SK-N-SH (cell line): ENCODE results near the gene AKT3. TPM values are rescaled to one million over a fixed set of nuclear protein-coding genes. Genes with fewer than 3 reads are reported as not detected.

Experiments used
- CTCF ChIA-PET: fragments of 300-600, 350-600 bp; formaldehyde crosslinking; extraction: SDS; loops from one replicate; lab custom pipeline; 2021; lab: Yijun Ruan, JAX
- POLR2A ChIA-PET: fragments of 350-600 bp; sonication (Branson Sonifier 250); formaldehyde crosslinking; extraction: SDS; loops from one replicate; lab custom pipeline; 2020; ENCODE audit warnings: antibody characterized with exemption, inconsistent platforms; lab: Yijun Ruan, JAX
- DNase-seq: peaks from one replicate; pipeline ENCODE4 v3.0.0; 2012
- H2AFZ ChIP-seq: fragments of 200-600 bp; sonication (generic); 2 replicates; pipeline ENCODE4 v1.8.1; 2016; ENCODE audit warnings: antibody characterized with exemption, mild to moderate bottlenecking, low read depth
- H3F3A ChIP-seq: fragments of 200-600 bp; sonication (generic); replicated peaks from 2 replicates; pipeline ENCODE3; 2016; ENCODE audit warnings: antibody characterized with exemption, mild to moderate bottlenecking; ENCODE audit not compliant: insufficient read depth
- H3K27ac ChIP-seq, 2 experiments: fragments of 200-500 bp in 1 of 2; fragments of 200-600 bp in 1 of 2; sonication (Bioruptor generic) in 1 of 2; sonication (generic), shearing (Covaris generic) in 1 of 2; 2 replicates each; pipeline versions ENCODE4 v1.5.1 to v1.6.1; 2014 to 2016; ENCODE audit warnings: low read depth in 2 of 2, inconsistent platforms in 1 of 2, low read length in 1 of 2, mild to moderate bottlenecking in 1 of 2, mixed read lengths in 1 of 2
- H3K27me3 ChIP-seq: fragments of 200-600 bp; sonication (generic), shearing (Covaris generic); 2 replicates; pipeline ENCODE4 v1.6.1; 2016; ENCODE audit warnings: mixed run types; ENCODE audit not compliant: insufficient read depth
- H3K36me3 ChIP-seq, 2 experiments: fragments of 200-500 bp in 1 of 2; fragments of 200-600 bp in 1 of 2; sonication (Bioruptor generic) in 1 of 2; sonication (generic) in 1 of 2; replicated peaks in 1 of 2; 2 replicates each; pipeline versions ENCODE3 to v1.5.1; 2014 to 2016; ENCODE audit warnings: low read length in 1 of 2, mild to moderate bottlenecking in 1 of 2; ENCODE audit not compliant: insufficient read depth in 2 of 2, control insufficient read depth in 1 of 2
- H3K4me1 ChIP-seq, 2 experiments: fragments of 200-500 bp in 1 of 2; fragments of 200-600 bp in 1 of 2; sonication (Bioruptor generic) in 1 of 2; sonication (generic), shearing (Covaris generic) in 1 of 2; 2 replicates each; pipeline versions ENCODE4 v1.5.1 to v1.6.1; 2014 to 2016; ENCODE audit warnings: low read depth in 1 of 2, low read length in 1 of 2, mixed run types in 1 of 2; ENCODE audit not compliant: insufficient read depth in 2 of 2, control insufficient read depth in 1 of 2
- H3K4me2 ChIP-seq: fragments of 200-600 bp; sonication (generic), shearing (Covaris generic); 2 replicates; pipeline ENCODE4 v1.6.1; 2017; ENCODE audit warnings: mixed run types
- H3K4me3 ChIP-seq, 2 experiments: fragments of 200-500 bp in 1 of 2; fragments of 200-600 bp in 1 of 2; sonication (Bioruptor generic) in 1 of 2; sonication (generic), shearing (Covaris generic) in 1 of 2; 2 replicates each; pipeline versions ENCODE4 v1.5.1 to v1.8.1; 2014 to 2016; ENCODE audit warnings: low read depth in 2 of 2, inconsistent platforms in 1 of 2, low read length in 1 of 2, mild to moderate bottlenecking in 1 of 2, mixed read lengths in 1 of 2, moderate library complexity in 1 of 2
- H3K79me2 ChIP-seq: fragments of 200-600 bp; sonication (generic); 2 replicates; pipeline ENCODE4 v1.8.1; 2017; ENCODE audit warnings: mild to moderate bottlenecking; ENCODE audit not compliant: insufficient read depth
- H3K9ac ChIP-seq: fragments of 200-600 bp; sonication (generic); 2 replicates; pipeline ENCODE4 v1.6.1; 2017; ENCODE audit warnings: mixed run types
- H3K9me2 ChIP-seq: fragments of 200-600 bp; sonication (generic); 2 replicates; pipeline ENCODE4 v1.6.1; 2017; ENCODE audit warnings: mixed run types
- H3K9me3 ChIP-seq: fragments of 200-600 bp; sonication (generic); 2 replicates; pipeline ENCODE4 v1.6.1; 2017; ENCODE audit warnings: mixed run types, mild to moderate bottlenecking, moderate library complexity
- H4K20me1 ChIP-seq: fragments of 200-600 bp; sonication (generic); 2 replicates; pipeline ENCODE4 v1.6.1; 2017; ENCODE audit warnings: mild to moderate bottlenecking, mixed run types; ENCODE audit not compliant: insufficient read depth
- CHD2 ChIP-seq: fragments of 150-350 bp; IDR thresholded peaks from 2 replicates; pipeline ENCODE4 v1.6.1; 2018; ENCODE audit warnings: low read length; ENCODE audit not compliant: partially characterized antibody
- FOSL2 ChIP-seq: IDR thresholded peaks from 2 replicates; pipeline ENCODE4 v1.4.0; 2012; ENCODE audit warnings: low read depth, mild to moderate bottlenecking, moderate library complexity, borderline replicate concordance
- FOXM1 ChIP-seq: IDR thresholded peaks from 2 replicates; pipeline ENCODE4 v1.4.0; 2012; ENCODE audit warnings: low read depth, mild to moderate bottlenecking
- GABPA ChIP-seq: IDR thresholded peaks from 2 replicates; pipeline ENCODE4 v1.4.0; 2012; ENCODE audit warnings: low read depth, mild to moderate bottlenecking
- GATA2 ChIP-seq: sonication (generic); formaldehyde crosslinking; IDR thresholded peaks from 2 replicates; pipeline ENCODE4 v1.5.0; 2020; ENCODE audit warnings: mild to moderate bottlenecking, missing genetic modification reagents
- JUND ChIP-seq: IDR thresholded peaks from 2 replicates; pipeline ENCODE4 v1.4.0; 2012
- NFIC ChIP-seq: IDR thresholded peaks from 2 replicates; pipeline ENCODE4 v1.4.0; 2012; ENCODE audit warnings: borderline replicate concordance
- NRF1 ChIP-seq: IDR thresholded peaks from 2 replicates; pipeline ENCODE4 v1.6.1; 2012; ENCODE audit warnings: low read depth, mild to moderate bottlenecking, low read length
- RAD21 ChIP-seq: IDR thresholded peaks from 2 replicates; pipeline ENCODE4 v1.6.1; 2012; ENCODE audit warnings: mild to moderate bottlenecking, low read length
- RCOR1 ChIP-seq: fragments of 150-350 bp; IDR thresholded peaks from 2 replicates; pipeline ENCODE4 v1.6.1; 2017; ENCODE audit warnings: antibody characterized with exemption, low read length
- RFX5 ChIP-seq: IDR thresholded peaks from 2 replicates; pipeline ENCODE4 v1.6.1; 2012; ENCODE audit warnings: mild to moderate bottlenecking, improper control_type of control experiment, low read length
- RXRA ChIP-seq: IDR thresholded peaks from 2 replicates; pipeline ENCODE4 v1.4.0; 2012; ENCODE audit warnings: low read depth, mild to moderate bottlenecking, borderline replicate concordance
- SIN3A ChIP-seq: IDR thresholded peaks from 2 replicates; pipeline ENCODE4 v1.6.1; 2012; ENCODE audit warnings: low read depth, mild to moderate bottlenecking, low read length, moderate library complexity, borderline replicate concordance
- SMC3 ChIP-seq: IDR thresholded peaks from 2 replicates; pipeline ENCODE4 v1.6.1; 2012; ENCODE audit warnings: low read depth, low read length, improper control_type of control experiment
- TAF1 ChIP-seq: IDR thresholded peaks from 2 replicates; pipeline ENCODE4 v1.6.1; 2012; ENCODE audit warnings: low read depth, mild to moderate bottlenecking, low read length, moderate library complexity, borderline replicate concordance
- TCF12 ChIP-seq: IDR thresholded peaks from 2 replicates; pipeline ENCODE4 v1.4.0; 2012
- TEAD4 ChIP-seq: IDR thresholded peaks from 2 replicates; pipeline ENCODE4 v1.4.0; 2012; ENCODE audit warnings: mild to moderate bottlenecking, borderline replicate concordance; ENCODE audit not compliant: insufficient read depth
- whole genome bisulfite sequencing: methylation state at CpG from one replicate; pipeline ENCODE4 v1.1.6; 2017; ENCODE audit warnings: low lambda C conversion rate; 5-methylcytosine and 5-hydroxymethylcytosine counted together
- polyA plus RNA-seq, 3 experiments: library from polyadenylated mRNA; depleted of rRNA; stranded (reverse); fragments of >200 nt; gene quantifications; 2 replicates each; pipeline ENCODE4 v1.2.3, GENCODE V29; 2012
- TF ChIP-seq, protein P1 (sequence below): IDR thresholded peaks from 2 replicates; pipeline ENCODE4 v1.4.0; 2012; ENCODE audit warnings: low read depth, borderline replicate concordance
- TF ChIP-seq, protein P2 (sequence below): fragments of 150-350 bp; IDR thresholded peaks from 2 replicates; pipeline ENCODE4 v1.6.1; 2016; ENCODE audit warnings: mild to moderate bottlenecking, low read depth, low read length
- TF ChIP-seq, protein P3 (sequence below): fragments of 200-600 bp; sonication (generic); IDR thresholded peaks from 2 replicates; pipeline ENCODE4 v1.6.1; 2017; ENCODE audit warnings: antibody characterized with exemption, mild to moderate bottlenecking, moderate library complexity

The AKT3 gene
- polyA plus RNA-seq, 1 of the 3 experiments (the other 2 are of a cell fraction), result 12.7 TPM

DNA sequence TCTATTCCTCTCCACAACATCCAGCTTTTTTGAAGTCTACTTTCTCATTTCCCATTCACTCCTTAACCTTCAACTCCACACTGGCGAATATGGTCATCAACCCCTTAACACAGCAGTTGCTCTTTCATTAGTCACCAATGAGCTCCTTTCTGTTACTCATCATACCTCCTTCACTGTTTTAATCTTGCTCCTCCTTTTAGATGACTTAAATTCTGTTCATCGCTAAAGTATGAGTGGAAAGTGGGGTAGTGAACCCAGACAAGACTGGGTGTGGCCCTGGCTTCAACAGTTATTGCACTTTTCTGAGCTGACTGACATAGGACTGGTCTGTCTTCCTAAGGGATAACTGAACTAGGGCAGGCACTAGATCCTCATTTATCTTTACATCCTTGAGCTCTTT lies 51.3 kb downstream of the AKT3 start (continued):
- TF ChIP-seq FOSL2, result peak; percentile 49; the same call in 1 of the 2 replicates

DNA sequence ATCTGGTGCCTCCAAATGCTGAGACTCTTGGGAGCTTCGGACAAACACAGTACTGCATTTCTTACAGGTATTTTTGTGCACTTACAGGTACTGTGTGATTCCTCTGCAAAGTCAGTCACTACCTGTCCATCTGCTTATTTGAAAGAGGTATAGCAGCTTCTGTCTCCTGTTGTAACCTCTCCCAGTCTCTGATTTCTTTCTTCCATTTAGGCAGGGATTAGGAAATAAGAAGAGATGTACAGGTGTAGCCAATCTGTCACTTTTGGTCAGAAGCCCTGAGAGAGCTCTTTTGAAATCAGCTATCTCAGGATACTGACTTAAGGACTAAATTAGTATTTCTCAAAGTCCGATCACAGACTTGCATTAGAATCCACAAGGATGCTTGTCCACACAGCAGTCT lies 54.0 kb downstream of the AKT3 start:
- Histone ChIP-seq H3K79me2 (peaks cover 88% of the 10 kb centered on the region), H4K20me1 (peaks cover 17% of the 10 kb centered on the region; the same call in 1 of the 2 replicates), H2AFZ (no peak overlapping the region), H3K4me3 (no peak overlapping the region), H3K4me2 (no peak overlapping the region), H3K27me3 (no peaks in the 10 kb centered on the region), H3F3A (peaks cover 9% of the 10 kb centered on the region), H3K4me1 (no peaks in the 10 kb centered on the region; a peak in 1 of 4 replicates), H3K9me2 (no peaks in the 10 kb centered on the region), H3K9ac (no peak overlapping the region), H3K9me3 (no peaks in the 10 kb centered on the region), H3K36me3 (peaks cover 0 to 11% of the 10 kb centered on the region in 2 experiments), H3K27ac (no peak overlapping the region)
- POLR2A ChIA-PET, result no interaction called here
- WGBS, result 93% methylated on average over 2 of the region's 2 CpGs
- TF ChIP-seq, protein P1, sequence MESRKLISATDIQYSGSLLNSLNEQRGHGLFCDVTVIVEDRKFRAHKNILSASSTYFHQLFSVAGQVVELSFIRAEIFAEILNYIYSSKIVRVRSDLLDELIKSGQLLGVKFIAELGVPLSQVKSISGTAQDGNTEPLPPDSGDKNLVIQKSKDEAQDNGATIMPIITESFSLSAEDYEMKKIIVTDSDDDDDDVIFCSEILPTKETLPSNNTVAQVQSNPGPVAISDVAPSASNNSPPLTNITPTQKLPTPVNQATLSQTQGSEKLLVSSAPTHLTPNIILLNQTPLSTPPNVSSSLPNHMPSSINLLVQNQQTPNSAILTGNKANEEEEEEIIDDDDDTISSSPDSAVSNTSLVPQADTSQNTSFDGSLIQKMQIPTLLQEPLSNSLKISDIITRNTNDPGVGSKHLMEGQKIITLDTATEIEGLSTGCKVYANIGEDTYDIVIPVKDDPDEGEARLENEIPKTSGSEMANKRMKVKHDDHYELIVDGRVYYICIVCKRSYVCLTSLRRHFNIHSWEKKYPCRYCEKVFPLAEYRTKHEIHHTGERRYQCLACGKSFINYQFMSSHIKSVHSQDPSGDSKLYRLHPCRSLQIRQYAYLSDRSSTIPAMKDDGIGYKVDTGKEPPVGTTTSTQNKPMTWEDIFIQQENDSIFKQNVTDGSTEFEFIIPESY, result no peak
- TF ChIP-seq RFX5 (no peak), SMC3 (no peak), GATA2 (CRISPR knock-in tag) (no peak), NRF1 (no peak), RAD21 (no peak), CHD2 (no peak), JUND (no peak), NFIC (no peak), FOXM1 (no peak), SIN3A (no peak), RXRA (no peak), TCF12 (no peak), TAF1 (no peak), GABPA (no peak), RCOR1 (no peak), TEAD4 (no peak)
- TF ChIP-seq, protein P2, sequence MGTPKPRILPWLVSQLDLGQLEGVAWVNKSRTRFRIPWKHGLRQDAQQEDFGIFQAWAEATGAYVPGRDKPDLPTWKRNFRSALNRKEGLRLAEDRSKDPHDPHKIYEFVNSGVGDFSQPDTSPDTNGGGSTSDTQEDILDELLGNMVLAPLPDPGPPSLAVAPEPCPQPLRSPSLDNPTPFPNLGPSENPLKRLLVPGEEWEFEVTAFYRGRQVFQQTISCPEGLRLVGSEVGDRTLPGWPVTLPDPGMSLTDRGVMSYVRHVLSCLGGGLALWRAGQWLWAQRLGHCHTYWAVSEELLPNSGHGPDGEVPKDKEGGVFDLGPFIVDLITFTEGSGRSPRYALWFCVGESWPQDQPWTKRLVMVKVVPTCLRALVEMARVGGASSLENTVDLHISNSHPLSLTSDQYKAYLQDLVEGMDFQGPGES, result no peak
- TF ChIP-seq, protein P3, sequence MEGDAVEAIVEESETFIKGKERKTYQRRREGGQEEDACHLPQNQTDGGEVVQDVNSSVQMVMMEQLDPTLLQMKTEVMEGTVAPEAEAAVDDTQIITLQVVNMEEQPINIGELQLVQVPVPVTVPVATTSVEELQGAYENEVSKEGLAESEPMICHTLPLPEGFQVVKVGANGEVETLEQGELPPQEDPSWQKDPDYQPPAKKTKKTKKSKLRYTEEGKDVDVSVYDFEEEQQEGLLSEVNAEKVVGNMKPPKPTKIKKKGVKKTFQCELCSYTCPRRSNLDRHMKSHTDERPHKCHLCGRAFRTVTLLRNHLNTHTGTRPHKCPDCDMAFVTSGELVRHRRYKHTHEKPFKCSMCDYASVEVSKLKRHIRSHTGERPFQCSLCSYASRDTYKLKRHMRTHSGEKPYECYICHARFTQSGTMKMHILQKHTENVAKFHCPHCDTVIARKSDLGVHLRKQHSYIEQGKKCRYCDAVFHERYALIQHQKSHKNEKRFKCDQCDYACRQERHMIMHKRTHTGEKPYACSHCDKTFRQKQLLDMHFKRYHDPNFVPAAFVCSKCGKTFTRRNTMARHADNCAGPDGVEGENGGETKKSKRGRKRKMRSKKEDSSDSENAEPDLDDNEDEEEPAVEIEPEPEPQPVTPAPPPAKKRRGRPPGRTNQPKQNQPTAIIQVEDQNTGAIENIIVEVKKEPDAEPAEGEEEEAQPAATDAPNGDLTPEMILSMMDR, result no peak
- no peak for DNase-seq
- CTCF ChIA-PET, result no interaction called here
